Smooth muscle cell of the brain vasculature (primary cell): ENCODE data around the gene CAMK2A.

ENCODE experiments used
- DNase-seq: peaks from one replicate; pipeline ENCODE4 v3.0.0-alpha.2; 2012; ENCODE audit warnings: low read depth, low spot score

CAMK2A gene

DNA sequence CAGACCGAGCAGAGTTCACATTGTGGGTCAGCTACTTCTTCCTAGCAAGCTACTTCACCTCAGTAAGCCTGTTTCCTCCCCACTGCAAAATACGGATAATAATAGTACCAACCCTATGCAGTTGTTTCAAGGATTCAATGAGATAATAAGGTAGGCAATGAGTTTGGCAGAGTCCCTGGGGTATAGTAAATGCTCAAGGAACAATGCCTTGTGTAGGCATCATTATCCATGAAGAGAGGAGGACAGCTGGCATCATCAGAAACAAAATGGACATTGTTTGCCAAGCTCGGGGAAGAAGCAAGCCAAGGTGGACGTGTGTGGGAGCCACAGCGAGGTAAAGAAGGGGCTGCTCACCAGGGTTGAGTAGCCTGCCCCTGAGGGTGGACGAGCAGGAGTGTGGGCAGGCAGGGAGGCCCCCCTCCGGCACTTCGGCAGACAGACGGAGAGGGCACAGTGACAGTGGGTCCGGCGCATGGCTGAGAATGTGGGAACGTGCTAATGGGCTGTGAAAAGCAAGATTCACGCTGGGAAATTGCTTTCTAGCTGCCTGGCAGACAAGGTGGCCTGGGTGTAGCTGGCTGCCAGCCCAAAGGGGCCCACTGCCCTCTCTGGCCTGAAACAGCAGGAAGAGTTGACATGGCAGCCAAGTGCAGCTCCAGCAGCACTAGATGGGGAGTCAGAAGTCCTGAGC is 10.1 kb downstream of the CAMK2A start:
- DNase-seq = no peak

DNA sequence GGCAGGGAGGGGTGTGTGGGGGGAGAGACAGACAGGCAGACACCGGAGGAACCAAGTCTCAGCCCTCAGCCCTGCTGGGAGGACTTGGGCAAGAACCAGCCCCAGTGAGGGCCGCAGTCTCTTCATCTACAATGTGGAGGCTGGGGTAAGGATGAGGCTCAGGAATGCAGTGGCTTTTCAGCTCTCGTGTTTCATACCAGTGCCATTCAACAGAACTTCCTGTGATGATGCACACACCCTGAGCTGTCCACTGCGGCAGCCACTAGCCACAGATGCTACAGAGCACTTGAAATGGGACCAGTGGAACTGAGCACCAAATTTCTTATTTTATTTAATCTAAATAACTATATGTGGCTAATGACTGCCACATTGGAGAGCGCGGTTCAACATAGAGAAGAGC is 10.7 kb downstream of the CAMK2A start:
- DNase-seq = no peak

DNA sequence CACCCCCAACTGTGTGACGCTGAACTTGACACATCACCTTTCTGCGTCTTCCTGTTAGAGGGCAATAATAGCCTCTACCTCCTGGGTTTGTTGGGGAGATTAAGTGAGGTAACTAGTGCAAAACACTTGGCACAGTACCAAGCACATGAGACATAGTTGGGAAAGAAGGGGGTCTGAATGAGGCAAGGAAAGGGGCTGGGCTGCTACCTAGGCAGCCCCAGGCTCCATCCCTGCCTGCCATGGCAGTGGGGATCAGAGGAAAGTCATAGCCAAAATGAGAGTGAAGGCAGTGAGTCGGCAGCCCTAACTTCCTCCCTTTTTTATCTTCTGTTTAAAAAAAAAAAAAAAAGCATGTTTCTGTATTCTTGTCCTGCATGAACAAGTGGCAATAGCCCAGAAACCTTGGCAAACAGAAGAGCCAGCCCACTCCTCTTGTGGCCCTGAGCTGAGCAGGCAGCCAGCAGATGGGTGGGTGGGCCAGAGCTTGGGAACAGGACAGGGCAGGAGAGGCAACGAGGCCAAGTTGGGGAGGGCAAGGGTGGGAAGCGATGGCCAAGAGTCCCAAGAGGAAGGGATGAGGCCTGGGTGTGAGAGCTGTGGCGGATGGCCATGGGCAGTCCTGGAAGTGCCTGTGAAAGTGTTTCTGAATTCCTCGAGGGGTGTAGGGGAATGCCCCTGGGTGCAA is 11.4 kb downstream of the CAMK2A start:
- no peak for DNase-seq

DNA sequence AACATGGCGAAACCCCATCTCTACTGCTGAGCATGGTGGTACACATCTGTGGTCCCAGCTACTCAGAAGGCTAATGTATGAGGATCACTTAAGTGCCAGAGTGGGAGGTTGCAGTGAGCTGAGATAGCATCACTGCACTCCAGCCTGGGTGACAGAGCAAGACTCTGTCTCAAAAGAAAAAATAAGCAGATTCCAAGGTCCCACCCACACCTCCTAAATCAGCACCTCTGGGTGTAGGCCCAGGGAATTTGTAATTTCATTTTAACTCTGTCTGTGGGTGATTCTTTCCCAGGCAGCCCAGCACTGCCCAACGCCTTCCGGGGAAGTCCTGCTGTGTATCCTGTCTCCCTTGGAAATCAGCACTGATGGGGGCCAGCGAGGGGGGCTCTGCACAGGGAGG is 12.5 kb downstream of the CAMK2A start:
- DNase-seq = no peak

DNA sequence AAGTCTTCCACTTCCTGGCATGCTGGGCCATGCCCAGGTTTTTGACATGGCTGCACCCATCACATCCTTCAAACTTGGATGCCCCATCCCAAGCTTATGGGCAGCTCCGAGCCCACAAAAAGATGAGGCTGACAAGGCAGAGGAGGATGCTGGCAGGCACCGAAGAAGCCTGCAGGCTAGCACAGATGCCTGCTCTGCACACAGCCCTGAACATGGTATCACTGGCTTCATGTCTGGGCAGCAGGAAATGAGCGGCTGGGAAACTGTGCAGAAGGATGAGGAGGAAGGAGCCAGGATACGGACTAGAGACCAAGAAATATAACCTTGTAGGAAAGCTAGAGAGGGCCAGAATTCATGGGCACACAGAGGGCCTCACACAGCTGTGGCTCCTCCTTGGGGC is 14.8 kb downstream of the CAMK2A start:
- no peak for DNase-seq

DNA sequence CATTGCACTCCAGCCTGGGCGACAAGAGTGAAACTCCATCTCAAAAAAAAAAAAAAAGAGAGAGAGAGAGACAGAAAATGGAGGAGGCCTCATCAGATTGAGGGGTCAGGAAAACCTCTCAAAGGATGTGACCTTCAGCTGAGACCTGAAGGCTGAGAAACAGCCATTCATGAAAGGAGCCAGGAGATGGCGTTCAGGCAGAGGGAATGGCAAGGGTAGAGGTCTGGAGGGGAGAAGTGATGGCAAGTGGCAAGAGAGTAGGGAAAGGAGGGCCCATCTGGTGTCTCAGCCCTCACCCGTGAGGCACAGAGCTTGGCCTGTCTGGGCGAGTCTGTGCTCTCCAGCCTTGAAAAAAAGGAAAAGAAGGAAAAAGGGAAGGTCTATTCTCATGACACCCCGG is 17.0 kb downstream of the CAMK2A start:
- DNase-seq = no peak

DNA sequence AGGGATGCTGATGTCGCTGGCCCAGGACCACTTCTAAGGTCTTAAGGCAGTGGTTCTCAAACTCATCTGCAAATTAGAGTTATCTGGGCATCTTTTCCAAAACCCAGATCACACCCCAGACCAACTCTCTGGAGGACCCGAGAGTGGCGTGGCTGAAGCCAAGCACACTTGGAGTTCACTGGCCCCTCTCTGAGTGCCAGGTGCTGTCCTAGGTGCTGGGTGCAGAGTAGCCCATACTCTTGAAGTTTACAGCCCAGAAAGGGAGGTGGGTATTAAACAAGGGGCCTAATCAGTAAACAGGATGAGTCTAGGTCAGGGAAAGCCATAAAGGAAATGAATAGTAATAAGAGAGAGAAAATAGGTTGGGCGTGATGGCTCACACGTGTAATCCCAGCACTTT is 17.6 kb downstream of the CAMK2A start:
- no peak for DNase-seq

DNA sequence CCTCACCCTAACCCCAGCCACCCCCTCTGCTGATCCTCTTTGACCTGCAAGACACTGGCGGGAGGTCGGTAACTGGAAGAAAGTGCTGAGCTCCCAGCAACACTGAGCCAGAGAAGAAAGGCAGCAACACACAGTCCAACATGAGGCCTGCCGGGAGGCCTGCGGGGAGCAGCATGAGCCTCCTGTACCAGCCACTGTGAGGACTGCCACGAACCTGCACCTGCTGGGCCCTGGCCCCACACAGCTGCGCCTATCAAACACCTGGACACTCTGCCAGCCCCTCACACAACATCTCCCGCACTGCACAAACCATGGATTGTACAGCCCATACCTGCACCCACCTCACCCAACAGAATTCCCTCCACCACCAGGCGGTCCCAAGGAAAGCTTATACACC is 18.3 kb downstream of the CAMK2A start:
- DNase-seq = no peak

DNA sequence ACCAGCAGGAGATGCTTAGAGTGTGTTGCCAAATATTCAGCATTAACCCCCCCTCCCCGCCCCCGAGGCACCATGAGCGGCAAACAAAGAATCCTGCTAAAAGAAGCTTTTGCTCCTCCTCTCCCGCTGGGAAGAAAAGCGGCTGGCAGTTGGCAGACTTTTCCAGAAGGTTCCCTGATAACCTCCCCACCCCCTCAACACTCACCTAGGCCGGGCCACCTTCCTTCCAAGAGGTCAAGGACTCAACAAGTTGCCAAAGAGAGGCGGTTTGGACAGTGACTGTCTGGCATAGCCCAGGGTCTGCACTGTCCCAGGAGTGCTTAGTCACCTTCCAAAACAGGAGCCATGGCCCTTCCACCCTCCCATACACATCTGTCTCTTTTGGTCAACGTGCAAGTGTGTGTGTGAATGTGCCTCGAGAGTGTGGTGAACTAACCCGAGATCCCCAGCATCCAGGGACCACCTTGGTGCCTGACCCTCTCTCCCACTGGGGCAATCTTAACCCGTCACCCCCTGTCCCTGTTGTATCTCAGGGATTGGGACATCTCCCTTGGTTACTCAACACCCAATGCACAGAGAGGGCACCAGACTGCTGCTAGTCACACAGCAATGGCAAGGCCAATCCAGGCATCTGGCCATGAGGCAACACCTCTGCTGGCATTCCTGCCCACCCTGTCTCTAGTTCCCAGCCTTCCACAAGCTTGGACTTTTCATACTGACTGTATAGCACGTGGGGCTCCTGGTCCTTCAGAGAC is 18.9 kb downstream of the CAMK2A start:
- DNase-seq = no peak

DNA sequence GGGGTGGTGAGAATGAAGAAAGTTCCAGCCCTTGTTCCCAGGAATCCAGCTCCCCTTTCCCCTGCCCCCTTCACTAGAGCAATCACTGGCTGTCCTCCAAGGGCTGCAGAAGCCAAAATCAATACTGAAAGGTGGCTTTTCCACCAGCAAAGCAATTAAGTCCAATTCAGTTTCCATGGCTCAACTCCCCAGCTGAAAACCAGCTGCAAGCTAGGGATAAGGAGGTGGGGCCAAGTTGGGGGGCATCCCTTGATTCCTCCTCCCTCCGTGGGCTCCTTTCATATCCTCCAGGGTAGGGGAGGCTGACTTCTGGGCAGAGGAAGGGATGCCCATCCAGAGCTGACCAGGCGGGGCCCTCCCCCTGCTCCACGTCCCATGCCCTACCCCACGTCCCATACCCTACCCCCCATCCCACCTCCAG is 22.7 kb downstream of the CAMK2A start:
- no peak for DNase-seq

DNA sequence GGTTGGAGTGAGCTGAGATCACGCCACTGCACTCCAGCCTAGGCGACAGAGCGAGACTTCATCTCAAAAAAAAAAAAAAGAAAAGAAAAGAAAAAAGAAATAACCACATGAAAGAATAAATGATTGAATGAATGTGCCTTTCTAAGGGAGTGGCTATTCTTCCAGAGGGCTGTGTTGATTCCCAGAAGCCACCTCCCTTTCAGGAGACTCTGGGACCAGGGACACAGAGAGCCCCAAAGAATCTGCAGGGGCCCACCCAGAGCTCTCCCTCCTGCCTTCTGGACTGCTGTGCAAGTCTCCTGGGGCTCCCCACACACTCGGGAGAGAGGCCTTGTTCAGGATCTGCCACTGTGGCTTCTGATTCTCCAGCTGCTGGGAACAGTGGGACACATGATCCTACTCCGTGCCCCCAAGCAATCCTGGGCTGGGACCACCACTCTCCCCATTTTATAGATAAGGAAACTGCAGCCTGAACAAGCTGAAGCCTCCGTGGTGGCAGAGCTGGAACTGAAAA is 23.6 kb downstream of the CAMK2A start:
- no peak for DNase-seq

DNA sequence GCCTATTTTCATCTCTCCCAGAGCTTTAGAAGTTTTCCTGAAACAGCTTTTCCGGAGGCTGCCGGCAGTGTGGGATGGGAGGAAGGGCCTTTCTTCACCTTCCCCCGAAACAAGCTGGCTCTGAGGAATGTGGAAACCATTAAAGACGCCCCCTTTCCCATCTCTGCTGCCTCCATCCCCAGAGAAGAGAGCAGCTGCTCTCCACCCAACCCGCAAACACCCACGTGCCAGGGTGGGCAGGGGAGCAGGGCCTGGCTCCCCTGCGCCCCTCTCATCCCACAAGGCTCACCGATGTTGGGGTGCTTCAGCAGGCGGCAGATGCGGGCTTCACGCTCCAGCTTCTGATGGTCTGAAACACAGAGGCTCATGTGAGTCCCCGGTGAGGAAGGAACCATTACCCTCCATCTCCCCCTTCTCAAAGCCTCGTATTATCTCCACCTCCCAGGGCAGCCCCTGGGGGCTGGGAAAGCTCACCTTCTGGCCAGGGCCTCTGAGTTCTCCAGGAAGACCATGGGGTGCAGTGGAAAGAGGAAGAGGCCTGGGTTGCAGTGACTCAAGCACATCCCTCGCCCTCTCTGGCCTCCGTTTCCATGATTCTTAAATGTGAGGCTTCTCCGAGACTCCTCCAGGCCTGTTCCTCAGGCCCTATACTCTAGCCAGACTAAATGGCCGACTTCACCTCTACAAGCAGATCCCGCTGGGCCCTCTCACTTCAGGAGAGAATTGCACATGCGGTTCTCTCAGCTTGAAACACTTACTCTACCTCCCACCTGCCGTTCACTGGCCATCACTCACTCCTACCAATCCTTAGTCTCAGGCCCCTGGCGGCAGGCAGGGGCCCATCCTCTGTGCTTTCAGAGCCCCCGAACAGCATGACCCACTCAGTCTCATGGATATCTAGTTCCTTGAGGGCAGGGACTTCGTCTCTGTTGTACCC is 24.6 kb downstream of the CAMK2A start:
- DNase-seq = no peak

DNA sequence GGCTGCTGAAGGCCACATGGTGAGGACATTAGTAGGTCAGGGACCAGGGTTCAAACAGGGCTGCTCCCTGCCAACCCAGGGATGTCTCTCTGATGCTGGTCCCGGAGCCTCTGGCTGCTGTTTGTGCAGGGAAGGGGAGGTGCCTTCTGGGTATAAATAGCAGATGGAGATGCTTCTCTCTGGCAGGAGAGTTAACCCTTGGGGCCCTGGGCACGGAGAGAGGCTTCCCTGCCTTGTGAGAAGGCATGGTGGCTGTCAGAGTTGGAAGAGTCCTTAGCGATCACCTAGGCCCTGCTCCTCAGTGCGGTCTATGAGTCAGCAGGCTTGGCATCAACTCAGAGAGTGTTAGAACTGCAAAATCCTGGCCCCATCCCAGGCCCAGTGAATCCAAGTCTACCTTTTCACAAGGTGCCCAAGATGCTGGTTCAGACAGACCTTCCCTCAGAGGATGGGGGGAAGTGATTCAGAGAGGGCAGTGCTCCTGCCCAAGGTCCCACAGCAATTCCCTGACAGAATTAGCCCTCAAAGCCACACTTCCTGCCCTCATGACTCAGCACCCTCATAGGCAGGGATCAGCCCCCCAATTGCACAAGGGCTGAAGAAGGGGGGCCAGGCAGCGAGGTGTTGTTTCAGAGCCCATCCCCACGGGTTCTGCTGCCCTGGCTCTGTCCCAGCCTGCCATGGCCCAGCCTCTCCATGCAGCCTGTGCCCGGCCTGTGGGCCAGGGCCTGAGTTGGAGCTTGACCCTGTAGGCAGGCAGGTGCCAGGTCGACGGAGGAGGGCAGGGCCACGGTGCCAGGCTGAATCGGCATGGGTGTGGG is 25.6 kb downstream of the CAMK2A start:
- DNase-seq = peak; percentile 31

DNA sequence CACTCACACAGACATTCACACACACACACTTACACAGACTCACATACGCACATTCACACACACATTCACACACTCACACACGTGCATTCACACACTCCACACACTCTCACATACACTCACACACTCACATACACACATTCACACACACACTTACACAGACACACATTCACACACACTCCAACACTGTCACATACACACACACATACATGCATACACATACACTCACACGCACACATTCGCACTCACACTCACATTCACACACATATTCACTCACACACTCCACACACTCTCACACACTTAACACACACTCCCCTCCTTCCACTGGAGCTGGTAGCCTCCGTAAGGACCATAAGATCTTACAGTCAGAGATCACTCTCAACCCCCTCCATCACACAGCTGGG is 26.2 kb downstream of the CAMK2A start:
- no peak for DNase-seq

DNA sequence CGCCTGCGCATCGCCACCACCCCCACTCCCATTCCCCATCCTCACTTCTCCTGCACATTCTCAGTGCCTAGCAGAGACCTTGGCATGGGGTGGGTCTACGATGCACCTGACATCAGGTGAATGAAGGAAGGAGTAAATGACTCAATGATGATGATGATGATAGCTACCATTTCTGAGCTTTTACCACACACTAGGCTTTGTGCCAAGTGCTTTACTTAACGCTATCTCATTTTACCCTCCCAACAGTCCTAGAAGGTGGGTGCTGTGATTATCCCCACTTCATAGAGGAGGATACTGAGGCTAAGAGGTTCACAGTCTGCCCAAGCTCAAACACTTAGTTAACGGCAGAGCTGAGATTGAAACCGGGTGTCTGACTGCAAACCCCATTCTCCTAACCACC is 27.1 kb downstream of the CAMK2A start:
- DNase-seq = no peak

DNA sequence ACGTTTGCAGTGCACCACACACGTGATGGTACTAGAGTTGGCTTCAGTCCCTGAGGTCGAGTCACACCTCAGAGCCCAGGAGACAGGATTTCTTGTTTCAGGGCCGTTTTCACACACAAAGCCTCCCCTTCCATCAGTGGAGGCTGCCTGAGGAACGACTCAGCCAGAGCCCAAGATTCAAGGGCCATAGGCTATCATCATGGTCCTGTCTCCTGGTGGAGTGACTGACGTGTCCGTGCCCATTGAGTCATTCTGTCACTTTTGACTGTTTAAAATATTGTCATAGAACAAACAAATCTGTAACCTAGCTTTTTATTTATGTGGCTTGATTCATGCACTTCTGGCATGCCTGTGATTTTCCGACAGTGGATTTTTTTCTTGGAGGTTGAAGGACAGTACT is 28.3 kb downstream of the CAMK2A start:
- DNase-seq = no peak

DNA sequence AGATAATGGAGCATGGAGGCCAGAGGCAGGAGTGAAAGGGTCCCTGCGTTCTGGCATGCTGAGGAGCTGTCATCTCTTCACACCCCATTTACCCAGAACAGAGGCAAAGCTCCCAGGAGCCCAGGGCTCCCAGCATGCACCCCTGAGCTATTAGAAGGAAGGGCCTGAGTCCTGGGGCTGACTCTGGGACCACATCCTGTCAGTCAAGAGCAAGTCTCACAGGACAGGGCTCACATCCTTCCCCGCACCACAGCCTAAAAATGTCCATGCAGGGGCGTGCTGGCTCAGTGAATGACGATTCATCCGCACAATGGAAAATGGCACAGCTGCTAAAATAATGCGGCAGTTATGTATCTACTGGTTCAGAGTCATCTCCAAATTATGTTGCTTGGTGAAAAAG is 31.4 kb downstream of the CAMK2A start:
- no peak for DNase-seq

DNA sequence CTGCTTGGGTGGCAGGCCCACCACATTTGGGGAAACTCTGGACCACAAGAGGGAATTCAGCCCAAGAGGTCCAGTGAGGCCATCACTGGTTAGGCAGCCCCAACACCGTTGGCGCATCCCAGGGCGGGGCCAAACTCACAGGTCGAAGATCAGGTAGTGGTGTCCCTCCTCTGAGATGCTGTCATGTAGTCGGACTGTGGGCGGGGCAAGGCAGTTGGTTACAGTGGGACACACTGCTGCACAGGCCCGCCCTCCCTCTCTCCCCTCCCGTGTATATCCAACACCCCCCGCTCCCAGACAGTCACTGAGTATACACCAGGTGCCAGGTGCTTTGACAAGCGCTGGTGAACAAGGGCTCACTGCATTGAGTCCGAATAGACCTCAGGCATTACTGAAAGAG is 32.1 kb downstream of the CAMK2A start:
- DNase-seq = no peak

DNA sequence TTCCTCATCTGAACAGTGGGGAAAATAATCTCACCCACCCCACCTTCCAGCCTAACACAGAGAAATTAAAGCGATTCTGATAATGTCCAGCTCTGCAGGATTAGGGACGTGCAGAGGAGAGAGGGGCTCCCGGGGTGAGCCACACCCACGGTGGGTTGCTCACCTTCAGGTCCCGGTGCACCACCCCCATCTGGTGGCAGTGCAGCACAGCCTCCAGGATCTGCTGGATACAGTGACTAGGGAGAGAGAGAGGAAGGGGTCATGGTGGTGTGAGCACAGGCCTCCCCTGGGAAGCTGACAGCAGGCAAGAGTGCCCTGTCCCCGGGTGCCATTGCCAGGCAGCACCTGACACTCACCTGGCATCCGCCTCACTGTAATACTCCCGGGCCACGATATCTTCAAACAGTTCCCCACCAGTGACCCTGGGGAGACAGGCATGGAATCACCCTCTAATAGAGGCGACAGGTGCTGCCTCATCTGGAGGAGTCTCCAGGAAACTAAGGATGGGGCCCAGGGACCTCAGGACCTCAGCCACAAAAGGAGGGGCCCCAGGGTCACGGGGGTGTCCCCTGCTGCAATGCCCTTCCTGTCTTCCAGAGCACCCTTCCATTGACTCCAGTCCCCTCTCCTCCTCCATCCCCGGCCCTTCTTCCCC is 33.0 kb downstream of the CAMK2A start:
- DNase-seq = no peak
